Activated CD8-positive, alpha-beta memory T cell treated with anti-CD3 and anti-CD28 coated beads for 24 hours (primary cell): ENCODE data around the gene OR52N5.

Experiments
- DNase-seq: peaks from one replicate; pipeline ENCODE4 v3.0.0-alpha.2; 2020

OR52N5 gene

GRCh38 chr11:5783255-5783654 is at the start of gene OR52N5:
Gene OR52N5 (minus strand): TSS chr11:5783355. CDS start chr11:5778634, 4,721 bp downstream.
- no peak for DNase-seq

- DNase-seq = no peak
Observed at GRCh38 chr11:5831196-5831829, 48.2 kb upstream of the OR52N5 start.

- DNase-seq = no peak
Observed at GRCh38 chr11:5818245-5818886, 35.2 kb upstream of the OR52N5 start.

- DNase-seq = no peak
Observed at GRCh38 chr11:5815534-5815933, 32.4 kb upstream of the OR52N5 start.

- DNase-seq = no peak
Observed at GRCh38 chr11:5809905-5810795, 27.0 kb upstream of the OR52N5 start.

GRCh38 chr11:5809122-5809519 is 26.0 kb upstream of the OR52N5 start:
- DNase-seq = no peak

- DNase-seq = peak; percentile 87
Observed at GRCh38 chr11:5808500-5809121, 25.5 kb upstream of the OR52N5 start, which contains the start of gene OR52N2. Gene OR52N2 (plus strand): TSS chr11:5808924. CDS start chr11:5820336, 11,412 bp downstream.

- no peak for DNase-seq
Observed at GRCh38 chr11:5807580-5807979, 24.4 kb upstream of the OR52N5 start.

- DNase-seq = no peak
Observed at GRCh38 chr11:5803982-5804381, 20.8 kb upstream of the OR52N5 start.

- no peak for DNase-seq
Observed at GRCh38 chr11:5796541-5796940, 13.4 kb upstream of the OR52N5 start.

GRCh38 chr11:5791165-5791564 is 8.0 kb upstream of the OR52N5 start, which contains the start of gene OR52N1:
Gene OR52N1 (minus strand): TSS chr11:5791265. CDS start chr11:5788816, 2,449 bp downstream.
- DNase-seq = no peak

- DNase-seq = no peak
Observed at GRCh38 chr11:5767056-5767455, 16.1 kb downstream of the OR52N5 start.

GRCh38 chr11:5753943-5754342 is 29.2 kb downstream of the OR52N5 start, which contains the start of gene OR52N4:
Gene OR52N4 (plus strand): TSS chr11:5754243. CDS start chr11:5754741, 498 bp downstream.
- no peak for DNase-seq

GRCh38 chr11:5749836-5750235 is 33.3 kb downstream of the OR52N5 start:
- DNase-seq = no peak

GRCh38 chr11:5746614-5747013 is 36.5 kb downstream of the OR52N5 start:
- DNase-seq = no peak

- no peak for DNase-seq
Observed at GRCh38 chr11:5738431-5738830, 44.7 kb downstream of the OR52N5 start.

GRCh38 chr11:5737670-5738392 is 45.3 kb downstream of the OR52N5 start:
- DNase-seq = no peak

GRCh38 chr11:5737091-5737490 is 46.1 kb downstream of the OR52N5 start:
- DNase-seq = no peak

GRCh38 chr11:5736396-5736795 is 46.8 kb downstream of the OR52N5 start, which contains the start of gene OR56B1:
Gene OR56B1 (plus strand): TSS chr11:5736448. CDS start chr11:5736517, 69 bp downstream.
- no peak for DNase-seq

- no peak for DNase-seq
Observed at GRCh38 chr11:5727691-5728090, 55.5 kb downstream of the OR52N5 start.

GRCh38 chr11:5726351-5726750 is 56.8 kb downstream of the OR52N5 start:
- DNase-seq = no peak
